Stimulated activated CD8-positive, alpha-beta memory T cell treated with anti-CD3 and anti-CD28 coated beads, Interleukin-7, amount 100 ng/mL, for 4 hours (primary cell): Measurements from ENCODE around the gene NOP14.
A peak's percentile ranks its signal among the peaks of the same experiment; 100 is the strongest.
"Not testable (repeated sequence)": the region's sequence is repeated elsewhere in the genome, so short reads cannot be mapped to it uniquely, and the experiment has no call there.

Experiments
- DNase-seq, 2 donors: peaks; one replicate each; pipeline ENCODE4 v3.0.0-alpha.2; 2020; ENCODE audit warnings: low read depth in 2 of 2

The NOP14 gene

DNA sequence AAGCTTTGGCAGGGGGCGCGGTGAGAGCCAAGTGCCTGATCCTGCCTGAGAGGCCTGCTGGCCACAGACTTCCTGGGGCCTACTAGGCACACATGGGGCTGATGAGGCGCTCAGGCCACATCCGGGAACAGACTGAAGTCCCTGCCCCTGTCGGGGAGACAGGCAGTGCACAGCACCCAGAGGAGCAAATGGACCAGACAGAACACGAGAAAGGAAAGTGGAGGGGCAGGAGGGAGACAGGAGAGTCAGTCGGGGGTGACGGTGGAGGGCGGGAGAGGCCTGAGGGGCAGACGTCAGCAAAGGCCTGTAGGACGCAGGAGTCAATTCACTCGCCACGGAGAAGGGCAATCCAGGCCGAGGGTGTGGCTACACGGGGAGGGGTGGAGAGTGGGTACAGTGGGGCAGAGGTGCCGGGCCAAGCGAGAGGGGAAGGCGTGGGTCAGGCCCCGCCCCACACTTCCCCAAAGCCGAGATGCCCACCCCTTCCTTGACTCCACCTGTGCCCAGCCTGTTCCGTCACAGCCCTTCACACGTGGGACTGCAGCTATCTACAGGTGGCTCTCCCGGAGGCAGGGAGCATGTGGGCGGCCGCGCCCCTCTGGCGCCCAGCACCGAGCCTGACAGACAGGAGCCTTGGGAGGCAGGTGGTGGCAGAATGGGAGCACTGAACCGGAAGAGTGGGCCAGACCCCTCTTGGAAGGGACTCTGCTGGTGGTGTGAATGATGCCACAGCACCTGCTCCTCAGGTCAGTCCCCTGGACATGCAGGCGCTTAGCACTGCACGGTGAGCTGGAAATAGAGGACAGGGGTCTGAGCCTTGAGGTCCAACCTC is 20.5 kb downstream of the NOP14 start:
- no peak for DNase-seq

DNA sequence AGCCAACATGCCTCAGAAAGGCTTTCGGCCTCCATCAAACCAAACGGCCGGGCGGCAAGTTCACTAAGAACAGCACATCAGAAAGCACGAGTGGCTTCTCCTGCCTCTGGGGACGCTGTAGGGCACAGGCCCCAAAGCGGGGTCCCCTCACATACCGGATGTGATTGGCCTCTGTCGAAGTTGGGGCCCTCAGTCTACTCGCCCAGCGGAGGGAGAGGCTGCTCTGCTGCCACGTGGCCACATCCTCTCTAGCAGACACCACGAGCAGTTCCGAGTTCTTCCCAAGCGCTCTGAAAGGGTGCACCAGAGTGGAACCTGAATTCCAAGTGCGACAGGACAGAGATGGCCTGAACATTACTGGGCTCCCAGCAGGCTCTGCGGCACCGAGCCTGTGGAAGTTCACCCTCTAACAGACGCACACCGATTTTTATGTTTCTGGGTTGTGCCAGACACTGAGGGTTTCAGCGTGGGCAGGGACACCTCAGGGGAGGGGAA is 21.1 kb downstream of the NOP14 start:
- no peak for DNase-seq

DNA sequence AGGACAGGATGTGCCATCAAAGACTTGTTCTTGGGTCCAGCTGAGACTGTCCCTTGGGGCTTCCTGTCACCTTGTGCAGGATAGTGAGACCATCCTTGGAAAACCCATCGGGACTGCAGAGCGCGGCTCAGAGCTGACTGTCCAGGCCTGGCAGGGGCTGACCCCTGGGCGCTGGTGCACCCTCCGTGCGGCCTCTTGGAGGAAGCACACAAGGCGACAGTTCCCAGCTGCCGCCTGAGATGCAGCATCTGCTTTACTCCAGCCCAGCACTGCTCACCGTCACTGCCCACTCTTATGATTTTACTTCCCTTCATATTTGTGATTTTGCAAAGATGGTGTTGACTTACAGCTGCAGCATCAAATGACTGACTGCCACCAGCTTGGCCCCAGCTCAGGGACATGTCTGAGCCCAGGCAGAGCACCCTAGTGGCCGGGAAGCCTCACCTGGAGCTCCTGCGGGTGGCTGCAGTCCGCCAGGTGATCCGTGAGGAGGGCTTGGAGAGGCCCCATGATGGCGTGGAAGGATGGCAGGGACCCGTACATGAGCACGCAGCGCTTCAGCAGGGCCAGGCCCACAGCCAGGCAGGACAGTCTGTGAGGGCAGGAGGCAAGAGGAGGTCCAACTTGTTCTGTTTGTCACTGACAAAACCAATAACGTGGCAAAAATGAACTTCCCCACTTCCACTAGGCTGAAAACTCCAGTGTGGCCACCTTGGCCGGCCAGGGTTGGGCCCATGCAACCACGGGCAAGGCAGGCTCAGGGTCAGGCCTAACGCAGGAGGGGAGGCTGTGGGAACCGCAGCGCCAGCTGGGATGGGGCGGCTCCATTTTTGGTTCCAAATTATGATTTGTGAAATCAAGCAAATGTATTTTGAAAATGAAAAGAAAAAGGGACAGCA is 21.8 kb downstream of the NOP14 start:
- no peak for DNase-seq

DNA sequence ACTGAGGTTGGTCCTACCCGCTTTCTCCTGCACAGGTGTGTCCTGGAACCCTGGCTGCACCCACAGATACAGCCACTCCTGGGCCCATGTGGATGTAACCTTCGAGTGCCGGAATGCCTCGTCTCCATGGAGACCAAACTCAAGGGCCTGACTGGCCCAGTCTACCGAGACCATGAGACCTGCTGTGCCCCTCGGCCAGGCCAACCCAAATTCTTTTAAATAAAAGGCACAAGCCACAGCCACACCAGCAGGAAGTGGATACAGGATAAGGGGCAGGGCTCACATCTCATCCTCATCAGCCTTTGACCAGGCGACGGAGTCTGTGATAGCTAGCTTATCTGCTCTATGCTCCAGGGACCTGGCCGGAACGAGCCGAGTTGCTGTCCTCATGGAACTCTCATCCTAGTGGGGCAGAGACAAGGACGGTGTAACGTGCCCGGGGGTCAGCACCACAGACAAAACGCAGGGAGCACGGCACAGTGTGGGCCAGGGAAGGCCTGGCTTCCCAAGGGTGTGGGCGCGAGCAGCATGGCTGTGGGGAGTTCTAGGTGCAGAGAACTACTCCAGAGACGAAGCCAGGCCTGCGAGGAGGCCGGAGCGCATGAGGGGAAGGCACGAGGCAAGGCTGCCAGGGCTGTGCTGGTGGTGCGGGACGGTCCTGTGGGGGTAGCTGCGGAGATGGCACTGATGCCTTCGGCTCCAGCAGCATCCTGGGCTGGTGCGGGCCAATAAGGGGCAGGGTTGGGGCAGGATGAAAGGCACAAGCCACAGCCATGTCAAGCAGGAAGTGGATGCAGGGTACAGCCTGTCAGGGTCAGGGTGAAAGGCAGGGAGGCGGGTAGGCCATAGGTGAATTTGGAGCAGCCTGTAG is 22.7 kb downstream of the NOP14 start:
- DNase-seq = no peak

DNA sequence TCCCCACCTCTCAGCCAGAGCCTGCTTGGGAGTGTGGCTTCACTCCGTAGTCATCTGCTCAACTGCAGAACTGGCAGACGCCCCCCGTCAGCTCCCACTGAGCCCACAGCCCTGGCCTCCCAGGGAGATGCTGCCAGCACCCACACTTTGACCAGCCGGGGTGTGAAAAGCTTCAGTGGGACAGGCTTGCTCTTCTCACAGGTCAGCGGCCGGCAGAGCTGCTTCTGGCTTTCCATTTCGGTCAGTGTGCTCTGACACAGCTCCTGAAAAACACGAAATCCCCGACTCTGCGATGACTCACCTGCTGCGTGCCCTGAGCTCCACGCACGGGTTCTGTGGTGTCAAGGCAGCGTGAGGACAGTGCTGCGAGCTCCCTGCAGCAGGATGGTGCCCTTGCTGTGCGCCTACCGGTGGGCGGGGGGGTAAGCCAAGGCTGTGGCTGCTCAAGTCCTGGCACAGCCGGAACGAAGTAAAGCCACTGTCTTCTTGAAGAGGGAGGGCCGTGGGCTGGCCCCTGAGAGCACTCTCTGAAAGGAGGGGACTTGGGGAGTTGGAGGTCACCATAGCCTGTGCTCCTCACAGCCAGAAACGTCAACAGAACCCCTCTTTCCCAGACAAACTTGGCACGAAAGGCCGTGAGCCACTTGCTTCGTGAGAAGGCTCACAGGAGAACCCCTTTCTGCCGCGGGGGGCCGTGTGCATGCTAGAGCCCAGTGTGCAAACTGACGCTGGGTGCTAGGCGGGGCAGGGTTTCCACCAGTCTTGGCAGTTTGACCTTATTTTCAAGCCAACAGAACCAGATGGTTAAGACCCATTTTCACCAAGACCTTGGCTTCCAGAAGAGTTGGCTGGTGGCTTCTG is 23.6 kb downstream of the NOP14 start:
- DNase-seq = no peak

DNA sequence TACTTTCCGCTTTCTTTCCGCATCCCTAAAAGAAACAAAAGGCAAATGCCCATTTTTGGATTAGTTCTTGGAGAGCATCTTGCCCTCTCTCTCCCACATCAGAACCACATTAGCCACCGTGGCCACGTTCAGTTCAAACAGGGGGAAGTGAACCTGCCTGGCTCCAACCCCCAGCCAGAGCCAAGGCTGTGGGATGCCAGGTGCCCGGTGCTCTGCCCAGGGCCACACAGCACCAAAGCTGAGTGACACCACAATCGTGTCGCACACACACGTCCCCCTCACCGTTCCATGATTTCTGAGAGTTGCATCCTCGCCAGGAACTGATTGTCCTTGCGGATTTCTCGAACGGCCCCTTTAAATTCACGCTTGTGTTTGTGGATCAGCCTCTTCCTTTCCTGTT is 24.3 kb downstream of the NOP14 start:
- no peak for DNase-seq

DNA sequence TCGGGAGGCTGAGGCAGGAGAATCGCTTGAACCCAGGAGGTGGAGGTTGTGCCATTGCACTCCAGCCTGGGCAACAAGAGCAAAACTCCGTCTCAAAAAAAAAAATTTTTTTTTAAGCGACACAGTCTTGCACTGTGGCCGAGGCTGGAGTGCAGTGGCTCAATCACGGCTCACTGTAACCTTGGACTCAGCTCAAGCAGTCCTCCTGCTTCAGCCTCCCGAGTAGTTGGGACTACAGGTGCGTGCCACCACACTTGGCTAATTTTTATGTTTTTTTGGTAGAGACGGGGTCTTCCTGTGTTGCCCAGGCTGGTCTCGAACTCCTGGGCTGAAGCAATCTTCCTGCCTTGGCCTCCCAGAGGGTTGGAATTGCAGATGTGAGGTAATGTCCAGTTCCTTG is 24.8 kb downstream of the NOP14 start:
- DNase-seq = not testable (repeated sequence)

DNA sequence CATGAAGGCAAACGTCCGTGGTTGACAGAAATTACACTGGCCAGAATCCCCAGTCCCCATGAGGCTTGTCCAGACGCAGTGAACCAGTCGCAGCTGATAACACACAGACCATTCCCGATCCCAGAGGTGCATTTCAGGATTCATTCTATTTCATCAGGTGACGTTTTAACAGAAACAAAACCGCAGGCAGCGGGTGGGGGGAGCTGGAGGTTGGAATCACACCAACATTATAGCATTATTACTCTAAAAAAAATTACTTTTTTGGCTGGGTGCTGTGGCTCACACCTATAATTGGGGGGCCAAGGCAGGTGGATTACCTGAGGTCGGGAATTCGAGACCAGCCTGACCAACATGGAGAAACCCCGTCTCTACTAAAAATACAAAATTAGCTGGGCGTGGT is 25.2 kb downstream of the NOP14 start:
- DNase-seq = no peak

DNA sequence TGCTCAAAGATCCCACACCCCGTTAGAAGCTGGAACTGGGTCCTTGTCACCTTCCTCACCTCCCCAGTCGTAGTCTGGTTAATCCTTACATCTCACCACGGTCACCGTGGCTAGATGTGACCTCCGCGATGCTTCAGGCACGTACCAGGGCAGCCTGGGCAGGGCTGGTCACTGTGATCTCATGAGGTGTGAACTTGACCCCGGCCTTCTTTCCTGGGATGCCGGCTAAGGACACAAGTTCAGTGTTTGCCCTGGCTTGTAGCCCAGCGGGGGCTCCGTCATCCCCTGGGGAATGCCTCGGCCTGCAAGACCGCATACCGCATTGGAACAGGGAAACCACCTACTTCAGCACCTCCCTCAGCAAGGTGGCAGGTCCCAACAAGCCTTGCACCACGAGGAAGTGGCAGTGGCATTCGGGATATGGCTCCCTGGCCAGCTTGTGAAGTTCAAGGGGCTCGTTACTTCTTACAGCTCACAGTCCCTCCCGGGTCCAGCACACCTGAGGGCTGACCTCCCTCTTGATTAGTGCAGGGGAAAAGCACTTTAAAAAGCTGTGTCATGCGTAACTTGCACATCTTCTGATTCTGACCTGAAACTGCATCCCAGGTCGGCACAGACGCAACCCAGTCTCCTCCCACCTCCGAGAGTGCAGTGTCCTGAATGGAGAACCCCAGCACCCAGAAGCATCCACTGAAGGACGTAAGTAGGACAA is 25.9 kb downstream of the NOP14 start:
- no peak for DNase-seq

DNA sequence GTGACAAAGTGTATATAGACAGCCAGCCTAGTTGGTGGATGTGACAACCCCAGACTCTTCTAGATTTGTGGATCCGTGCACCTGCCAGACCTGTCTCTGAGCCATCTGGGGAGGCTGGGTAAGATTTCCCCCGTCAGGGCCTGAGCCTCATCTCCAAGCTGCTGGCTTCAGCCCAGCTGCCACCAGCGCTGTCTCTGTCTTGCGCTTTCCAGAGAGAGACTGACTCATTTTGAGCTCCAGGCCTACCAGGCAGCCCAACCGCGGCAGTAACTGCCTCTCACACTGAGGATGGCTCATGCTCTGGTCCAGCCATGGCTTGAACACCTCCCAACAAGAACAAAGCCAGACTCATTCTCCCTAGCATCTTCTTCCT is 26.4 kb downstream of the NOP14 start:
- no peak for DNase-seq

DNA sequence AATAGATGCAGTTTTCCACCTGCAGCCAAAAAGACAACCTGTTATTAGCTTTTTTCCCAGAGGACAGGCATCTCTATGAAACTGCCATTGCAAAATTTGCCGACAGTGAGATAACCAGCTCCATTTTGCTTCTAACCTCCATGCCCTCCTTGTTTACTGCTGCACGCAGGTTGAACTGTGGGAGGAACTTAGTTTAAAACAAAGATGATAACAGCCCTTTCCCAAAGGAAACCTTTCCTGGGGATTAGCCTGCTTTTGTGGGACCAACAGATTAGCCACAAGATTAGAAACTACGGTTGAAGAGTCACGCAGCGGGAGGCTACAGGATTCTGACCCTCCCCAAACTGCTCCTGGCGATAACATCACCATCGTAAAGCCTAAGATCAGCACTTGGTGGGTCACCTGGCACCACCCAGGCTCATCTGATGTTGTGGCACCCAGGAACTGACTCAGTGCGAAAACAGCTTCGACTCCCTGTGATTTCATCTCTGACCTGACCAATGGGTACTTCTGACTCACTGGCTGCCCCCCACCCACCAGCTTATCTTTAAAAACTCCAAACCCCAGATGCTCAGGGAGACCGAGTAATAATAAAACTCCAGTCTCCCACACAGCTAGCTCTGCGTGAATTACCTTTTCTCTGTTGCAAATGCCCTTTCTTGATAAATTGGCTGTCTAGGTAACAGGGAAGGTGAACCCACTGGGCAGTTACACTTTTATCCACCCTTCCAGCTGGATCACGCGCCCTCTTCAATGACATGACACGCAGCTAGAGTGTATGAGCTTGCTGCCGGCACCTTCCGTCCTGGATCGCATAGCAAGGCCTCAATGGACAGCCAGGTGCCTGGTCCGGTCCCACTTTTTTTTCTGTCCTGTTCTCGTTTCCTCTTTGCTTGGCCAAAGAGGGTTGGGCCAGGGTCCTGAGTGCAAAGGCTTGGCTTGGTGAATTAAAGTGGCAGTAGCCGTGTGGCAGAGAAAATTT is 27.2 kb downstream of the NOP14 start:
- DNase-seq = peak; percentile 52 to 61

DNA sequence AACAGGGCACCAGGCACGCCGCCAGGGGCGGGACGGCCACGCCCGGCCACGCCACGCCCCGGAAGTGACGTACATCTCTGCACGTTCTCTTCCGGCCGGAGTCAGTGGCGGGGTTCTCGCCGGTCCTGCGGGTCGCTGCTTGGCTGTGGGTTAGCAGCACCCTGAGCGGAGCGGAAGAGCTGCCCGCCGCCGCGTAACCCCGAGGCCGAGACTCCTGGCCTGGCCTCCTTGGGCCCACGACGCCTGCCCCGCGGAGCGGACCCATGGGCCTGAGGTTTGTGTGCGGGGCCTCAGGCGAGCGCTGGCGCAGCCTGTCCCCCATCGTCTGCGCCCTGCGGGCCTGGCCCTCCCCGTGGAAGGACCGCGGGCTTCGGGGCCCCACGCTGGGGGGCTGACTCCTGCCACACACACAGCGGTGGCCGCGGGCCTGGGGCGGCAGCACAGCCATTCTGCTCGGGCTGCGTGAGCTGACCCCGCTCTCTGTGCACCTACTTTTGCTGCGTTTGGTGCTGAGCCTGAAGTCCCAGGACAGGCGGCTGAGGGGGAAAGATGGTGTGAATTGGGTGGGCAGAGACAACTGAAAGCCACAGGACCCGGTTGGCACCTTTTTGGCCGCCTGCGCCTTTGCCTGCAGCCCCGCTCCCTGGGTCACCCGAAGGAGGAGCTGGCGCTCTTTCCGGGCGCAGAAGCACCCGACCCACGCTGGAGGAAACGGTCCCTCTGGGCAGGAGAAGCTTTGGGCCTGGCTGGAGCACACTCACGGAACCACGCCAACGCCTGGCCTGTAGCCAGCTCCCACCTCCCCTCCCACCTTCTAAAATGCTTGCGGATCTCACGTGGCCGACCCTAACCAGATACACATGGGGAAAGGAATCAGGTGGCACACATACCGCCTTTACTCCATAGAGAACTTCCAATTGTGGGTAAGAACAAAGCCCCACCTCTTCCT is 28.1 kb downstream of the NOP14 start:
- peak; percentile 87 to 92 for DNase-seq

DNA sequence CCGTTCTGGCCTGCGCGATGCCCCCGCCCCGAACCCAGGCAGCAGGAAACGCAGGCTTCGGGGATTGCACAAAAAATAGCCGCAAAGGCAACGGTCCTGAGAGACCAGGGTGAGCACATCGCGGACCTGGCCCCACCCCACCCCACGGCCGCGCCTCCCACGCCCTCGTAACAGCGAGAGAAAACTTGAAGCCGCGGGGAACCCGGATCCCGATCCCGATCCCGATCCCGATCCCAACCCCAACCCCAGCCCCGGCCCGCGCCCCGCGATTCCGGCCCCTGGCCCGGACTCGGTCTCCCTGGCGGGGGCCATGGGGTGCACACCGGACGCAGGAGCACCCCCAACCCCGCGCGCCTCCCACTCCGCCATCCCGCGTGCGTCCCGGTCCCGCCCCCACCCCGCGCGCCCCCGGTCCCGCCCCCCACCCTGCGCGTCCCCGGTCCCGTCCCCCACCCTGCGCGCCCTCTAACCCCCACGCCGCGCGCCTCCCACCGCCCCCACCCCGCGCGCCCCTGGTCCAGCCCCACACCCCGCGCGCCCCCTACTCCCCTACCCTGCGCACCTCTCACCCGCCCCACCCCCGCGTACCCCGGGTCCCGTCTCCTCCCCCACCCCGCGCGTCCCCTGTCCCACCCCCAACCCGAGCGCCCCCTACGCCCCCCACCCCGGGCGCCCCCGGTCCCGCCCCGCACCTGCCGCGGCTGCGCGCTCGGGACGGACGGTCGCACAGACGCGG is 29.0 kb downstream of the NOP14 start:
- DNase-seq = peak in 1 of 2 donors; percentile 52

DNA sequence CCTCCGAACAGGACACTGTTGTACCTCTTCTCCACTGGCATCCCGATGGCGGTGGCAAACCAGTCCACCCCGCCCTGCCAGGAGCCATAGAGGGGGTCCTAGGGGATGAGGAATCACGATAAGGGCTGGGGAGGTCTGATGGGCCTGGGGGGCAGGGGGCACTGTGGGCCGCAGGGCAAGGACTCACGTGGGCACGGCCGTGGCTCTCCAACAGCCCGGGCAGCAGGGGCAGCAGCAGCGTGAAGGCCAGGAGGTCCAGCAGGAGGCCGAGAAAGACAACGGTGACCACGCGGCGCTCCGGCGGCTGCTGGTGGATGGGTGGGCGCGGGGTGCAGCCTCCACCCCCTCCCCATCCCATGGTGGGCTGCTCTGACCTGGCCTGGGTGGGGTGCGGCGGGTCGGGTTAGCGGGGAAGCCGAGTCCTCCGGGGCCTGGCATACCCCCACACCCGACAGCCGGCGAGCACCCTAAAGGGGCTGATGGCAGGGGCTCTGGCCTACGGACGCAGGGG is 29.6 kb downstream of the NOP14 start:
- DNase-seq = no peak

DNA sequence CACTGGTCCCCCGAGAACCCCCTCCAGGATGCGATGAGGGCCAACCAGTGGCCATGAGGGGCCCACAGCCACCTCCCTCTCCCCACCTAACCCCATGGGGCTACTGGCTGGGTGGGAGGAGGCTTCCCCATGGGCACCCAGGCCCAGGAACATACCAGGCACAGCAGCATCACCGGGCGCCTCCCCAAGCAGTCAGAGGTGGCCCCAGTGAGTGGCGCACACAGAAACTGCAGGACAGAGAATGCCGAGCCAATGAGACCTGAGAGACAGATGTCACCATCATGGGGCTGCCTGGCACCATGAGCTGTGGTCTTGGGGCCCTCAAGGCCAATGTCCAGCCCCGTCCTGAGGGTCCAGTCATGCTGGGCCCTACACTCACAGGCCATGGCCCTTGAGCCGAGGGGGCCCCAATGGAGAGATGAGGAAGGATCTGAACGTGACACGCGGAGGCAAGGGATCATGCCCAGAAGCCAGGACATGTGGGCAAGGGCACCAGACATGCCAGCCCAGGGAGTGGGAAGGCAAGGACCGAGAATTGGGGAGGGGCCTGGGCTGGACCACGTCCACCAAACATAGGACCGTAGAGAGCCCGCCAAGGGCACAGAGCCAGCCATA is 30.1 kb downstream of the NOP14 start:
- no peak for DNase-seq

DNA sequence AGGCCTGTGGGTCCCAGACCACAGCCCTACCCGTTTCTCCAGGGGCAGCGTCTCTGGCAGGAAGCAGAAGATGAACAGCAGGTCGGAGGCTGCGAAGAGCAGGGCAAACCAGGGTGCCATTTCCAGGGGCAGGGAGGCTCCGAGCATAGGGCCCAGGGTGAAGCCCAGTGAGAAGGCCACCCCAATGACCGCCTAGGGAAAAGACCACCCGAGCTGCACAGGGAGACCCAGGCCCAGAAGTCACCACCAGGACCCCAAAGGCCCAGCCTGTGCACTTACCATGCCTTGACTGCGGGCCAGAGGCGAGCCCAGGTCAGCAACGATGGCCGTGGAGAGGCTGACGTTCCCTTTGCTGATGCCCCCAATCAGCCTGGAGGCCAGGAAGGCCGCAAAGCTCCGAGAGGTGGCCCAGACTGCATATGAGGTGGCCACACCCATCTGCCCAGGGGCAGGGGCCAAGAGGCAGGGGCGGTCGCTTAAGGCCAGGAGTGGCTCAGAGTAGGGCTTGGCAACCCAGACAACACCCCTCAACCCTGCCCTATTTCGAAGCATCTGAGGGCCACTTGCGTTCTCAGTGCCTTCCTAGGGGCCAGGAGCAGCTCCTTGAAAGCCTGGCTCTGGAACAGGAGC is 30.8 kb downstream of the NOP14 start:
- no peak for DNase-seq
